Fibroblast of lung (primary cell): ENCODE measurements around the gene HSPB6. TPM values are rescaled to one million over a fixed set of nuclear protein-coding genes. Genes with fewer than 3 reads are reported as not detected.

Experiments used
- DNase-seq, 2 donors: peaks; one replicate each; pipeline versions ENCODE4 v3.0.0 to v3.0.0-alpha.2; 2010; ENCODE audit warnings: low read depth in 2 of 2
- H2AFZ ChIP-seq: 2 replicates; pipeline ENCODE4 v1.5.1; 2012; ENCODE audit warnings: low read length, control low read depth, inconsistent platforms
- H3K27ac ChIP-seq: 2 replicates; pipeline ENCODE4 v1.5.1; 2011; ENCODE audit warnings: low read length, control low read depth; ENCODE audit not compliant: insufficient read depth
- H3K27me3 ChIP-seq: 2 replicates; pipeline ENCODE4 v1.5.1; 2011; ENCODE audit warnings: mild to moderate bottlenecking, low read length; ENCODE audit not compliant: control insufficient read depth, insufficient read depth
- H3K36me3 ChIP-seq: 2 replicates; pipeline ENCODE4 v1.5.1; 2011; ENCODE audit warnings: low read length; ENCODE audit not compliant: control insufficient read depth, insufficient read depth
- H3K4me1 ChIP-seq: 2 replicates; pipeline ENCODE4 v1.5.1; 2011; ENCODE audit warnings: low read length; ENCODE audit not compliant: control insufficient read depth, insufficient read depth; ENCODE audit errors: extremely low read depth
- H3K4me2 ChIP-seq: 2 replicates; pipeline ENCODE4 v1.5.1; 2011; ENCODE audit warnings: low read length, control low read depth; ENCODE audit not compliant: insufficient read depth; ENCODE audit errors: extremely low read depth
- H3K4me3 ChIP-seq, 4 experiments: fragments of 200-600 bp in 1 of 4; sonication (generic) in 1 of 4; replicated peaks in 1 of 4; 2 replicates each; pipeline ENCODE4 v1.5.1; 2011 to 2016; ENCODE audit warnings: low read length in 4 of 4, low read depth in 3 of 4, mild to moderate bottlenecking in 3 of 4, control low read depth in 2 of 4, inconsistent platforms in 1 of 4, mixed read lengths in 1 of 4; ENCODE audit not compliant: insufficient read depth in 1 of 4; ENCODE audit errors: control extremely low read depth in 1 of 4
- H3K79me2 ChIP-seq: 2 replicates; pipeline ENCODE4 v1.5.1; 2012; ENCODE audit warnings: mild to moderate bottlenecking, low read length, inconsistent platforms; ENCODE audit not compliant: control insufficient read depth, insufficient read depth
- H3K9ac ChIP-seq: 2 replicates; pipeline ENCODE4 v1.5.1; 2011; ENCODE audit warnings: mild to moderate bottlenecking, low read length, control low read depth; ENCODE audit not compliant: insufficient read depth
- H3K9me3 ChIP-seq: 2 replicates; pipeline ENCODE4 v1.5.1; 2012; ENCODE audit warnings: low read depth, low read length; ENCODE audit not compliant: control insufficient read depth, insufficient read depth
- H4K20me1 ChIP-seq: 2 replicates; pipeline ENCODE4 v1.5.1; 2011; ENCODE audit warnings: low read length; ENCODE audit not compliant: control insufficient read depth, insufficient read depth; ENCODE audit errors: extremely low read depth
- EZH2 ChIP-seq: IDR thresholded peaks from 2 replicates; pipeline ENCODE4 v1.5.1; 2012; ENCODE audit warnings: low read length, control low read depth, mild to moderate bottlenecking; ENCODE audit errors: missing control alignments
- polyA plus RNA-seq, 2 donors: library from polyadenylated mRNA; depleted of rRNA in 1 of 2; stranded (reverse) in 1 of 2; unstranded in 1 of 2; fragments of >200 nt; gene quantifications; 2 replicates each; pipeline ENCODE4 v1.2.1, GENCODE V29; 2011 to 2012; ENCODE audit warnings: missing spikeins in 1 of 2
- total RNA-seq: library from RNA; depleted of rRNA; stranded (reverse); fragments of >200 nt; gene quantifications from 2 replicates; pipeline ENCODE4 v1.2.1, GENCODE V29; 2014
- TF ChIP-seq, protein P1 (sequence below), 2 donors: IDR thresholded peaks in 1 of 2; conservative IDR thresholded peaks in 1 of 2; 1 replicate in 1 of 2; 2 replicates in 1 of 2; pipeline ENCODE4 v1.5.1; 2011 to 2012; ENCODE audit warnings: low read length in 2 of 2, control low read depth in 1 of 2, inconsistent platforms in 1 of 2, low read depth in 1 of 2, mild to moderate bottlenecking in 1 of 2

Gene HSPB6
- total and polyA plus RNA-seq, 2 donors (not counting 1 experiment from before 2014, with no cell fraction given): 53.1 to 54.3 TPM

DNA sequence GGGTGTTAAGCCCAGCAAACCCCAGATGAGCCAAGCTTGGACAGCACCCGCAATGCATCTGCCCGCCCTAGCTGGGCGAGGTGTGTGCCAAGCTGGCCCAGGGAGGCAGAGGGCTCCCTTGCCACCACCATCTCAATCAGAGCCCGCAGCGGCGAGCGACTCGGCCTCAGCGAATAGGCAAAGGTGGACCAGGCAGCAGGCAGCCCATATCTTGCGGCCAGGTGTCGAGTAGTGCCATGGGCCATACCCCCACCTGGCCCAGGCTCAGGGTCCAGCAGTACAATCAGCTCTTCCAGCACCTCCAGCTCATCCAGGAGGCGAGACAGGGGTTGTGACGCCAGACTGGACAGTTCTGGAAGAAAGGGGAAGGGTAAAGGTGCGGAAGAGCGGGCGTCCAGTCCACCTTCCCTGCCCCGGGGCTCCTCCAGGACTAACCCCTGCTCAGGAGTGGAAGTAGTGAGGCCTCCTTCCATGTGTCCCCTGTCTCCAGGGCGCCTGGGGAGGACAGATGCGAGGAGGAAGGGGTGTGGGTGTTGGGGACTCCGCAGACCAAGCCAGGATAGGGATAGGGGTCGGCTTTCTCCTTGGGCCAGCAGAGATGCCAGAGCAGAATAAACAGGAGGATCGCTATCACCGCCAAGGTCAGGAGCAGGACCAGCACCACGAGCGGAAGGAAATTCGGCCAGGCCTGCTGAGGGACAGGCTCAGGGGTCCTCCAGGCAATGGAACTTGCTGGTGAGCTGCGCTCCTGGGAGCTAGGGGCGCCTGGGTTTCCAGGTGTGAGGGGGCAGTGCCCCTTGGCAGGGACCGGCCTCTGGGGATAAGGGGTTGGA, 17.3 kb downstream of the HSPB6 start:
- Histone ChIP-seq H3K36me3 (peaks cover 22% of the 10 kb centered on the region), H3K9ac (peak overlapping the region; percentile 55), H3K4me2 (peak overlapping the region; percentile 71), H3K9me3 (no peaks in the 10 kb centered on the region), H2AFZ (no peak overlapping the region), H3K4me1 (peaks cover 10% of the 10 kb centered on the region), H3K4me3 (peak overlapping the region in 3 of 4 experiments; percentile 58 to 62 (median 59)), H3K27ac (peak overlapping the region; percentile 79), H3K27me3 (no peaks in the 10 kb centered on the region), H3K79me2 (no peaks in the 10 kb centered on the region), H4K20me1 (no peaks in the 10 kb centered on the region)
- DNase-seq: no peak
- TF ChIP-seq, protein P1, sequence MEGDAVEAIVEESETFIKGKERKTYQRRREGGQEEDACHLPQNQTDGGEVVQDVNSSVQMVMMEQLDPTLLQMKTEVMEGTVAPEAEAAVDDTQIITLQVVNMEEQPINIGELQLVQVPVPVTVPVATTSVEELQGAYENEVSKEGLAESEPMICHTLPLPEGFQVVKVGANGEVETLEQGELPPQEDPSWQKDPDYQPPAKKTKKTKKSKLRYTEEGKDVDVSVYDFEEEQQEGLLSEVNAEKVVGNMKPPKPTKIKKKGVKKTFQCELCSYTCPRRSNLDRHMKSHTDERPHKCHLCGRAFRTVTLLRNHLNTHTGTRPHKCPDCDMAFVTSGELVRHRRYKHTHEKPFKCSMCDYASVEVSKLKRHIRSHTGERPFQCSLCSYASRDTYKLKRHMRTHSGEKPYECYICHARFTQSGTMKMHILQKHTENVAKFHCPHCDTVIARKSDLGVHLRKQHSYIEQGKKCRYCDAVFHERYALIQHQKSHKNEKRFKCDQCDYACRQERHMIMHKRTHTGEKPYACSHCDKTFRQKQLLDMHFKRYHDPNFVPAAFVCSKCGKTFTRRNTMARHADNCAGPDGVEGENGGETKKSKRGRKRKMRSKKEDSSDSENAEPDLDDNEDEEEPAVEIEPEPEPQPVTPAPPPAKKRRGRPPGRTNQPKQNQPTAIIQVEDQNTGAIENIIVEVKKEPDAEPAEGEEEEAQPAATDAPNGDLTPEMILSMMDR (conservative IDR thresholded peaks at IDR 0.05 in 1 of 2, IDR thresholded peaks at IDR 0.05 in 1 of 2; ENCODE audit: low read depth in 1 of 2, low read length in 2 of 2): no peak
- no peak for TF ChIP-seq EZH2

DNA sequence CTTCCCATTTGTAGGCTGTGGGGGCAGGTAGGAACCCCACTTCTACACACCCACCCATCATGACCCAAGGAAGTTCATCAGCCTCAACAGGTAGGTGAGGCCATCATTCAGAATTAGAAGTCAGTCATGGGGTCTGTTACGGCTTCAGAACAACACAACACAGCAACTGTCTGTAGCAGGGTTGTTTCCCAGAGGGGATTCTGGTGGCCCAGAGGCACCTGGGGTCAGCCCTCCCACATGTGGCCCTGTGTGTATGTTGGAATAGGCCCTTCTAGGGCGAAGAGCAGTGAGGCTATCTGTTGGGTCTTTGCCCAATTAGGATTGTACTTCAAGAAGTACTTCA, 18.0 kb downstream of the HSPB6 start:
- H3K4me1 ChIP-seq: peaks cover 6% of the 10 kb centered on the region
- no peak overlapping the region for H2AFZ ChIP-seq
- H3K79me2 ChIP-seq: no peaks in the 10 kb centered on the region
- peaks cover 27% of the 10 kb centered on the region for H3K36me3 ChIP-seq
- no peak overlapping the region for H3K4me2 ChIP-seq
- no peak overlapping the region for H3K9ac ChIP-seq
- H3K27ac ChIP-seq: no peak overlapping the region
- H3K9me3 ChIP-seq: no peaks in the 10 kb centered on the region
- H3K4me3 ChIP-seq: no peak overlapping the region
- H3K27me3 ChIP-seq: no peaks in the 10 kb centered on the region
- H4K20me1 ChIP-seq: no peaks in the 10 kb centered on the region
- no peak for TF ChIP-seq EZH2
- TF ChIP-seq, protein P1 (conservative IDR thresholded peaks at IDR 0.05 in 1 of 2, IDR thresholded peaks at IDR 0.05 in 1 of 2; ENCODE audit: low read depth in 1 of 2, low read length in 2 of 2): no peak
- DNase-seq: no peak

DNA sequence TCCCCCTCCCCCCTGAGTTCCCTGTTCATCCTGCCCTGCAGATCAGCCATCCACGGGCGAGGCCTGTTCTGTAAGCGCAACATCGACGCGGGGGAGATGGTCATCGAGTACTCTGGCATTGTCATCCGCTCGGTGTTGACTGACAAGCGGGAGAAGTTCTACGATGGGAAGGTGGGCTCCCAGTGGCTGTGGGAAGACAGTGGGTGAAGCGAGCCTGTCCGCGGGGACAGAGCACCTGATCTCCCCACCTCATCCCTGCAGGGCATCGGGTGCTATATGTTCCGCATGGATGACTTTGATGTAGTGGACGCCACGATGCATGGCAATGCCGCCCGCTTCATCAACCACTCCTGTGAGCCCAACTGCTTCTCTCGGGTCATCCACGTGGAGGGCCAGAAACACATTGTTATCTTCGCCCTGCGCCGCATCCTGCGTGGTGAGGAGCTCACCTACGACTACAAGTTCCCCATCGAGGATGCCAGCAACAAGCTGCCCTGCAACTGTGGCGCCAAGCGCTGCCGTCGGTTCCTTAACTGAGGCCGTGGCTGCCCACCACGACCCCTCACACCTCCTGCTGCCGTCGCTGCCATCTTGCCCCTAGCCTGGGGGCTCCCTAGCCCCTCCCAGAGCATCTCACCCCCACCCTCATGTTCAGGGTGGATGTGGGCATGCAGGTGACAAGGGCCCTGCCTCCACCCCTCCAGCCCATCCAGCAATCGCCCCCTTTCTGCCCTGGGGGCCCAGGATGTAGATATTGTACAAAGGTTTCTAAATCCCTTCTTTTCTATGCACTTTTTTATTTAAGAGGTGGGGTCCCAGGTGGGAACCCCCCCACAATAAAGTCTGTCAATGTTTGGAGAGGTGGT, 18.6 kb downstream of the HSPB6 start:
- no peak for DNase-seq
- Histone ChIP-seq H4K20me1 (no peaks in the 10 kb centered on the region), H3K27ac (no peak overlapping the region), H3K9me3 (no peaks in the 10 kb centered on the region), H3K9ac (no peak overlapping the region), H3K4me3 (no peak overlapping the region), H3K36me3 (peaks cover 27% of the 10 kb centered on the region), H3K4me1 (peaks cover 6% of the 10 kb centered on the region), H3K27me3 (no peaks in the 10 kb centered on the region), H3K4me2 (no peak overlapping the region), H3K79me2 (no peaks in the 10 kb centered on the region), H2AFZ (no peak overlapping the region)
- no peak for TF ChIP-seq EZH2
- TF ChIP-seq, protein P1 (conservative IDR thresholded peaks at IDR 0.05 in 1 of 2, IDR thresholded peaks at IDR 0.05 in 1 of 2; ENCODE audit: low read depth in 1 of 2, low read length in 2 of 2): no peak
